BLaER1 treated with 17β-estradiol and CSF1 and Interleukin-3, amounts not matched to agents 10 nM and 100 nM (cell line): Measurements from ENCODE around the gene SPACA6.
"Not testable (repeated sequence)": the region's sequence is repeated elsewhere in the genome, so short reads cannot be mapped to it uniquely, and the experiment has no call there.

ENCODE experiments used
- H3K27ac ChIP-seq, 11 experiments: shearing (Covaris generic); formaldehyde crosslinking; 2 replicates each; pipeline ENCODE4 v1.8.1; 2022
- H3K27me3 ChIP-seq, 11 experiments: shearing (Covaris generic); formaldehyde crosslinking; 2 replicates each; pipeline ENCODE4 v1.8.1; 2022
- H3K36me3 ChIP-seq, 11 experiments: shearing (Covaris generic); formaldehyde crosslinking; 2 replicates each; pipeline ENCODE4 v1.8.1; 2022
- H3K4me1 ChIP-seq, 10 experiments: shearing (Covaris generic); formaldehyde crosslinking; 2 replicates each; pipeline ENCODE4 v1.8.1; 2022
- H3K4me2 ChIP-seq, 11 experiments: shearing (Covaris generic); formaldehyde crosslinking; 2 replicates each; pipeline ENCODE4 v1.8.1; 2022
- H3K4me3 ChIP-seq, 10 experiments: shearing (Covaris generic); formaldehyde crosslinking; 2 replicates each; pipeline ENCODE4 v1.8.1; 2022
- H3K9ac ChIP-seq, 11 experiments: shearing (Covaris generic); formaldehyde crosslinking; 2 replicates each; pipeline ENCODE4 v1.8.1; 2022
- H3K9me3 ChIP-seq, 11 experiments: shearing (Covaris generic); formaldehyde crosslinking; replicated peaks in 1 of 11; 2 replicates each; pipeline ENCODE4 v1.8.1; 2022
- H4K20me1 ChIP-seq, 11 experiments: shearing (Covaris generic); formaldehyde crosslinking; 2 replicates each; pipeline ENCODE4 v1.8.1; 2022
- Cebpa-rat ChIP-seq, 11 experiments: shearing (Covaris generic); IDR thresholded peaks; 2 replicates each; pipeline ENCODE4 v1.8.1; 2022

SPACA6 gene

GRCh38 chr19:51726049-51726448, 32.9 kb downstream of the SPACA6 start:
- Histone ChIP-seq H3K4me3 (no peak overlapping the region), H3K36me3 (no peaks in the 10 kb centered on the region), H3K4me2 (peak overlapping the region; percentile 55 to 83 (median 76)), H3K9ac (peak overlapping the region in 7 of 11 experiments; percentile 26 to 67 (median 45); a peak in 9 of 22 replicates), H3K9me3 (peaks cover 11 to 21% (median 13%) of the 10 kb centered on the region in 11 experiments), H3K4me1 (peaks cover 46 to 69% (median 60%) of the 10 kb centered on the region in 10 experiments), H3K27me3 (peaks cover 0 to 10% (median 0%) of the 10 kb centered on the region in 11 experiments; a peak in 2 of 22 replicates), H4K20me1 (no peaks in the 10 kb centered on the region), H3K27ac (peak overlapping the region in 10 of 11 experiments; percentile 19 to 71 (median 56); a peak in 17 of 22 replicates)
- no peak for TF ChIP-seq Cebpa-rat (IDR thresholded peaks at IDR 0.05)

GRCh38 chr19:51727349-51727880, 34.3 kb downstream of the SPACA6 start:
- Histone ChIP-seq H3K27me3 (peaks cover 0 to 10% (median 0%) of the 10 kb centered on the region in 11 experiments; a peak in 2 of 22 replicates), H3K27ac (peak overlapping the region in 6 of 11 experiments; percentile 29 to 68 (median 54); a peak in 10 of 22 replicates), H3K9ac (peak overlapping the region in 4 of 11 experiments; percentile 6 to 67 (median 24); a peak in 3 of 22 replicates), H3K36me3 (no peaks in the 10 kb centered on the region), H3K9me3 (peaks cover 19 to 34% (median 24%) of the 10 kb centered on the region in 11 experiments), H4K20me1 (no peaks in the 10 kb centered on the region), H3K4me2 (peak overlapping the region; percentile 55 to 83 (median 76)), H3K4me1 (peaks cover 40 to 64% (median 59%) of the 10 kb centered on the region in 10 experiments), H3K4me3 (no peak overlapping the region)
- no peak for TF ChIP-seq Cebpa-rat (IDR thresholded peaks at IDR 0.05)

GRCh38 chr19:51729781-51730180, 36.7 kb downstream of the SPACA6 start:
- H3K9me3 ChIP-seq: peaks cover 19 to 53% (median 25%) of the 10 kb centered on the region in 11 experiments
- H4K20me1 ChIP-seq: no peaks in the 10 kb centered on the region
- no peak overlapping the region for H3K4me3 ChIP-seq
- peaks cover 37 to 53% (median 44%) of the 10 kb centered on the region in 10 experiments for H3K4me1 ChIP-seq
- no peaks in the 10 kb centered on the region for H3K36me3 ChIP-seq
- H3K27ac ChIP-seq: no peak overlapping the region
- no peak overlapping the region for H3K4me2 ChIP-seq
- H3K9ac ChIP-seq: no peak overlapping the region
- no peak for TF ChIP-seq Cebpa-rat (IDR thresholded peaks at IDR 0.05)
- peaks cover 0 to 7% (median 0%) of the 10 kb centered on the region in 11 experiments; a peak in 2 of 22 replicates for H3K27me3 ChIP-seq

- no peak overlapping the region for H3K4me3 ChIP-seq
- peak overlapping the region in 4 of 11 experiments; percentile 59 to 80 (median 76); a peak in 7 of 22 replicates for H3K27ac ChIP-seq
- H3K4me2 ChIP-seq: peak overlapping the region in 5 of 11 experiments; percentile 83 to 92 (median 86); a peak in 6 of 22 replicates
- no peaks in the 10 kb centered on the region for H4K20me1 ChIP-seq
- H3K4me1 ChIP-seq: peaks cover 15 to 52% (median 46%) of the 10 kb centered on the region in 10 experiments
- no peak for TF ChIP-seq Cebpa-rat (IDR thresholded peaks at IDR 0.05)
- no peaks in the 10 kb centered on the region for H3K36me3 ChIP-seq
- peaks cover 19 to 82% (median 25%) of the 10 kb centered on the region in 11 experiments for H3K9me3 ChIP-seq
- no peaks in the 10 kb centered on the region for H3K27me3 ChIP-seq
- H3K9ac ChIP-seq: no peak overlapping the region
These were observed 40.8 kb downstream of the SPACA6 start for GRCh38 chr19:51733742-51734522.

- Histone ChIP-seq H3K4me2 (peak overlapping the region; percentile 56 to 92 (median 85)), H3K9me3 (peaks cover 9 to 66% (median 14%) of the 10 kb centered on the region in 11 experiments), H3K36me3 (no peaks in the 10 kb centered on the region), H3K27ac (peak overlapping the region; percentile 58 to 88 (median 73)), H3K4me3 (peak overlapping the region in 3 of 10 experiments; percentile 12 to 46 (median 23); a peak in 4 of 20 replicates), H3K4me1 (peaks cover 15 to 72% (median 59%) of the 10 kb centered on the region in 10 experiments), H3K27me3 (no peaks in the 10 kb centered on the region), H3K9ac (peak overlapping the region; percentile 25 to 80 (median 52); a peak in 15 of 22 replicates), H4K20me1 (no peaks in the 10 kb centered on the region)
- TF ChIP-seq Cebpa-rat (IDR thresholded peaks at IDR 0.05): peak; percentile 64 to 95 (median 80); a peak in 21 of 22 replicates
These were observed 42.8 kb downstream of the SPACA6 start for GRCh38 chr19:51735759-51736449.

- Histone ChIP-seq H3K9me3 (peaks cover 0 to 51% (median 1%) of the 10 kb centered on the region in 11 experiments; a peak in 9 of 22 replicates), H3K27ac (peak overlapping the region in 10 of 11 experiments; percentile 51 to 88 (median 68); a peak in 16 of 22 replicates), H4K20me1 (no peaks in the 10 kb centered on the region), H3K4me2 (peak overlapping the region in 7 of 11 experiments; percentile 79 to 92 (median 86); a peak in 10 of 22 replicates), H3K4me1 (peaks cover 15 to 86% (median 62%) of the 10 kb centered on the region in 10 experiments), H3K27me3 (no peaks in the 10 kb centered on the region), H3K9ac (no peak overlapping the region; a peak in 1 of 22 replicates), H3K36me3 (no peaks in the 10 kb centered on the region), H3K4me3 (no peak overlapping the region)
- TF ChIP-seq Cebpa-rat (IDR thresholded peaks at IDR 0.05): no peak
These were observed 44.3 kb downstream of the SPACA6 start for GRCh38 chr19:51737389-51737788.

GRCh38 chr19:51737924-51738323, 44.8 kb downstream of the SPACA6 start:
- no peak for TF ChIP-seq Cebpa-rat (IDR thresholded peaks at IDR 0.05)
- no peaks in the 10 kb centered on the region for H3K27me3 ChIP-seq

GRCh38 chr19:51738523-51738922, 45.4 kb downstream of the SPACA6 start:
- H3K4me2 ChIP-seq: peak overlapping the region in 6 of 11 experiments; percentile 28 to 92 (median 67); a peak in 11 of 22 replicates
- H3K27ac ChIP-seq: peak overlapping the region in 6 of 11 experiments; percentile 23 to 78 (median 34); a peak in 6 of 22 replicates
- peaks cover 0 to 40% (median 0%) of the 10 kb centered on the region in 11 experiments; a peak in 7 of 22 replicates for H3K9me3 ChIP-seq
- not testable (repeated sequence) for H3K4me3 ChIP-seq, H4K20me1 ChIP-seq, H3K36me3 ChIP-seq, H3K9ac ChIP-seq, H3K27me3 ChIP-seq
- peaks cover 21 to 97% (median 72%) of the 10 kb centered on the region in 10 experiments for H3K4me1 ChIP-seq

More at GRCh38 chr19:51737924-51738323, 44.8 kb downstream of the SPACA6 start:
- Histone ChIP-seq H3K4me1 (peaks cover 18 to 91% (median 66%) of the 10 kb centered on the region in 10 experiments), H3K9ac (peak overlapping the region in 1 of 11 experiments; percentile 19; a peak in 1 of 22 replicates), H3K9me3 (peaks cover 0 to 46% (median 0%) of the 10 kb centered on the region in 11 experiments; a peak in 7 of 22 replicates), H3K27ac (peak overlapping the region in 9 of 11 experiments; percentile 5 to 78 (median 33); a peak in 9 of 22 replicates), H3K36me3 (no peaks in the 10 kb centered on the region), H3K4me2 (peak overlapping the region in 6 of 11 experiments; percentile 28 to 92 (median 72); a peak in 11 of 22 replicates), H3K4me3 (no peak overlapping the region), H4K20me1 (no peaks in the 10 kb centered on the region; a peak in 1 of 22 replicates)
